Epithelial cell of proximal tubule (primary cell): ENCODE data around the gene TRAF2. TPM values are rescaled to one million over a fixed set of nuclear protein-coding genes. Genes with fewer than 3 reads are reported as not detected.

Experiments used
- DNase-seq: peaks from one replicate; pipeline ENCODE4 v3.0.0-alpha.2; 2011; ENCODE audit warnings: low read depth
- H3K4me3 ChIP-seq: 2 replicates; pipeline ENCODE4 v1.5.1; 2011; ENCODE audit warnings: low read depth, mild to moderate bottlenecking, low read length
- CTCF ChIP-seq: conservative IDR thresholded peaks from 2 replicates; pipeline ENCODE4 v1.5.1; 2012; ENCODE audit warnings: low read depth, mild to moderate bottlenecking, low read length
- total RNA-seq: library from RNA; depleted of rRNA; stranded (reverse); fragments of >200 nt; gene quantifications from 2 replicates; pipeline ENCODE4 v1.2.3, GENCODE V29; 2015

Gene TRAF2
- total RNA-seq, 1 donor from 2014 or later = 21.0 TPM

GRCh38 chr9:136845465-136846260, 40.7 kb upstream of the TRAF2 start:
- H3K4me3 ChIP-seq = no peak overlapping the region
- TF ChIP-seq CTCF = no peak
- no peak for DNase-seq

GRCh38 chr9:136846376-136847087, 39.8 kb upstream of the TRAF2 start:
- DNase-seq = no peak
- TF ChIP-seq CTCF = no peak
- H3K4me3 ChIP-seq = peak overlapping the region; percentile 38

- no peak for DNase-seq
- no peak for TF ChIP-seq CTCF
- peak overlapping the region; percentile 77 for H3K4me3 ChIP-seq
These were observed 39.1 kb upstream of the TRAF2 start for GRCh38 chr9:136847088-136847825.

- no peak for TF ChIP-seq CTCF
- no peak for DNase-seq
- peak overlapping the region; percentile 77 for H3K4me3 ChIP-seq
These were observed 38.4 kb upstream of the TRAF2 start for GRCh38 chr9:136847826-136848392.

- DNase-seq = no peak
- peak overlapping the region; percentile 77 for H3K4me3 ChIP-seq
- no peak for TF ChIP-seq CTCF
These were observed 37.8 kb upstream of the TRAF2 start for GRCh38 chr9:136848393-136849037.

- TF ChIP-seq CTCF = no peak
- DNase-seq = peak; percentile 87
- H3K4me3 ChIP-seq = peak within 1 kb of the TSS; percentile 77
These were observed 37.0 kb upstream of the TRAF2 start, which contains the start of gene PHPT1 for GRCh38 chr9:136849038-136849959. TSS of gene PHPT1 (plus strand) at chr9:136849409. CDS start at chr9:136849431, 22 bp downstream.
